ENCODE measurements around the gene NDUFS7. TPM values are rescaled to one million over a fixed set of nuclear protein-coding genes. Genes with fewer than 3 reads are reported as not detected.
A peak's percentile ranks its signal among the peaks of the same experiment; 100 is the strongest.

NDUFS7 gene
- total RNA-seq, 1 experiment from 2014 or later = 43.2 TPM

GRCh38 chr19:1395194-1396018, 11.7 kb downstream of the NDUFS7 start:
- DNase-seq (ENCODE audit: low read depth) = no peak
- in situ Hi-C loops (cut with HindIII; ENCODE audit: low pct_unique_long_range_greater_than_20kb, low sequenced_read_pairs) = no loop called here

DNA sequence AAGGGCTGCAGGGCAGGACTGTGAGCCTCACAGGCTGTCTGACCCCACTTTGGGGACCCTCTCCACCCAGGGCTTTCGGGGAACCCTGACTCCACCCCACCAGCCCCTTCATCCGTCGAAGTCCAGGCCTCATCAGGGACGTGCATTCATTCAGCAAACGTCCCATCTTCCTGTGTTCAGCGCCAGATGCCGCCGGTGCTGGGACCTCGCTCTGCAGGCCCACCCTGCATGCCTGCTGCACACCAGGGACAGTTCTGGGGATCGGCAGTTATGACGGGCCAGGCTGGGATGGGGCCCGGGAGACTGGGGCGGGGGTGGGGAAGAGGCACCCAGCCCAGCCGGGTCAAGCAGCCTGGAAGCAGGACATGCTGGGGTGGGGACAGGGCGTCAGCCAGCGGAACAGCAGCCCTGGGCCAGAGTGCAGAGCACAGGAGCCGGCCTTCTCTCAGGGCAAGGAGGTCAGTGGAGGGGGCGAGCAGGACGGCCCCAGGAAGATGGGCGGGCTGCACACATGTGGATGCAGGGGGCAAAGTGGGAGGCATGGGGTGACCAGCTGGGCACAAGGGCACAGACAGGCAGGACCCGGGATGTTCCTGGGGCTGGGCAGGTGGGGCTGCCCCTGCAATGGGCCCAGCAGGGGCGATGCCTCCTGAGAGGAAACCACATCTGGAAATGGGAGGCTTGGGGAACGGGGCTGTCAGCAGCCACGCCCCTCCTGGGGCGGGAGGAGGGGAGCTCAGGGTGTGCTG, 12.5 kb downstream of the NDUFS7 start:
- in situ Hi-C loops (cut with HindIII; ENCODE audit: low pct_unique_long_range_greater_than_20kb, low sequenced_read_pairs) = no loop called here

GRCh38 chr19:1396768-1397679, 13.3 kb downstream of the NDUFS7 start:
- in situ Hi-C loops (cut with HindIII; ENCODE audit: low pct_unique_long_range_greater_than_20kb, low sequenced_read_pairs) = no loop called here
- no peak for DNase-seq (ENCODE audit: low read depth)

More for the DNA sequence above, 12.5 kb downstream of the NDUFS7 start:
- DNase-seq (ENCODE audit: low read depth) = no peak

GRCh38 chr19:1397838-1398237, 14.1 kb downstream of the NDUFS7 start:
- DNase-seq (ENCODE audit: low read depth) = no peak
- in situ Hi-C loops (cut with HindIII; ENCODE audit: low pct_unique_long_range_greater_than_20kb, low sequenced_read_pairs) = no loop called here

DNA sequence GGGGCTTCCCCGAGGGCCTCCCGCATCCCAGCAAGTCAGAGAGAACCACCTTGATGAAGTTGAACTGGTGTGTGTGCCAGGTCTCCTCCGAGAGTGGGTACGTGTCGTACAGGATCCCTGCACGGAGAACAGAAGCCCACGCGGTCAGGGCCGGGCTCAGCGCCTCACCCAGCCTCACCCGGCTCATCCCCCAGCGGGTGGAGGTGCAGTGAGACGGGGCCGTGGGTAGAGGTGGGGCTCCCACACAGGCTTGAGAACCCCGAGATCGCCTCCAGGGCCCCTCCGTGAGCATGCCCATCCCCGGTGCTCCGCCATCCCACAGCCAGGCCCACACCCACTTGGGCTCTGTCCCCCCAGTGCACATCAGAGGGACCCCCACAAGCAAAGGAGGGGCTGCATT, 15.4 kb downstream of the NDUFS7 start:
- in situ Hi-C loops (cut with HindIII; ENCODE audit: low pct_unique_long_range_greater_than_20kb, low sequenced_read_pairs) = no loop called here

GRCh38 chr19:1399745-1400144, 16.0 kb downstream of the NDUFS7 start:
- in situ Hi-C loops (cut with HindIII; ENCODE audit: low pct_unique_long_range_greater_than_20kb, low sequenced_read_pairs) = no loop called here

More for the DNA sequence above, 15.4 kb downstream of the NDUFS7 start:
- no peak for DNase-seq (ENCODE audit: low read depth)

GRCh38 chr19:1400281-1401137, 16.8 kb downstream of the NDUFS7 start:
- DNase-seq (ENCODE audit: low read depth) = no peak
- in situ Hi-C loops (cut with HindIII; ENCODE audit: low pct_unique_long_range_greater_than_20kb, low sequenced_read_pairs) = no loop called here

More at GRCh38 chr19:1399745-1400144, 16.0 kb downstream of the NDUFS7 start:
- no peak for DNase-seq (ENCODE audit: low read depth)

DNA sequence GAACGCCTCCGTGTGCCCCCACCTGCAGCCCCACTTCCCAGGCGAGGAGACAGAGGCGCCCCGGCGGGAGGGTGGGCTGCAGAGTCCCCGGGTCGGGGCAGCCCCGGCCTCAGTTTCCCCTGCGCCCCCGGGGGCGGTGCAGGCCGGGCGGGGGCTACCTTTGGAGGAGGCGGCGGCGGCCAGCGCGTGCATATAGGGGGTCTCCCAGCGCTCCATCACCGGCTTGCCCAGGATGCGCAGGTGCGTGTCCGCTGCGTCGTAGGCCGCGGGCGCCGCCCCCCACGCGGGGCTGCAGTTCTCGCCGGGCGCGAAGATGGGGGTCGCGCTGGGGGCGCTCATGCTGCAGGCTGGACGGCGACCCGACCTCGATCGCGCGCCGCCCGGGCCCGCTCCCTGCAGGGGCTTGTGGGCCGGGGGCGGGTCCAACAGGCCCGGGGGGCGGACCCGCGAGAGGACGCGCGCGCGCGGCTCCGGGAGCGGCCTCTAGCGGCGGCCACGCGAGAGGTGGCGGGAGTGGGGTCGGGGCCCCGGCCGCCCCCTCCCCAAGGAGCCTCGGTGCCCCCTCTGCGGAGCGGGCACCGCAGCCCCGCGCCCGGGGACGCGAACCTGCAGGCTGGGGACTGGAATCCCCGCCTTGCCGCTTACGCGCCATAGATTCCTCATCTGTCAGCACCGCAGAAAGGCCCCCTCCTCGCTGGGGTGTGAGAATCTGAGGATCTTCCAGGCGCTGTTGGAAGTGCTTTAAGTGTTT, 17.6 kb downstream of the NDUFS7 start, which contains the start of gene GAMT:
Gene GAMT (minus strand): TSS at position 405 of the 751 bp plus-strand sequence. CDS start 66 bp downstream, at position 339.
- DNase-seq (ENCODE audit: low read depth) = no peak
- in situ Hi-C loops (cut with HindIII; ENCODE audit: low pct_unique_long_range_greater_than_20kb, low sequenced_read_pairs) = no loop called here

GRCh38 chr19:1401889-1402217, 18.1 kb downstream of the NDUFS7 start:
- in situ Hi-C loops (cut with HindIII; ENCODE audit: low pct_unique_long_range_greater_than_20kb, low sequenced_read_pairs) = no loop called here
- DNase-seq (ENCODE audit: low read depth) = no peak

DNA sequence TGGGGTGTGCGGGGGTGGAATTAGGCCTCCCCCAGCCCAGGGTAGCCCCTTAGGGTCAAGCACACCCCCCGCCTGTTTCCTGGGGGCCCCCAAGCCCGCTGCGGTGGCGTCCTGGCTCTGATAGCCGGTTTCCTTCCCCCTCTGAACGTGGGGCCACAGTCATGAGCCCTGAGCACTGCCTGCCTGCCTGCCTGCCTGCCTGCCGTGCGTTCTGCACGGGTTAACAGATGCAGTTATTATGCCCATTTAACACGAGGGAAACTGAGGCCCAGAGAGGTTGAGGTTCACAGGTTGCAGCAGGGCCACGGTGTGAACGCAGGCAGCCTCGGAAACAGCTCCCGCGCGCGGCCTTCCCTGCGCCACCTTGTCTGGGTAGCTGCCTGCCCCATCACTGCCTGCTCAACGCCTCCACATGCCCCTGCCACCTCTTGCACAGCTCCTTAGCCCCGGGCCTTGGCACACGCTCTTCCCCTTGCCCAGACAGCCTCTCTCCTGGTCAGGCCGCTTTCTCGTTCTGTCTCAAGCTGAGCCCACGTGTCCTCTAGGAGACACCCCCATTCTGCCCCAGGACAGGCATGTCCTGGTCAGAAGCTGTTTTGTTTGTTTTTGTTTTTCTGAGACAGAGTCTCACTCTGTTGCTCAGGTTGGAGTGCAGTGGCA, 18.8 kb downstream of the NDUFS7 start:
- in situ Hi-C loops (cut with HindIII; ENCODE audit: low pct_unique_long_range_greater_than_20kb, low sequenced_read_pairs) = no loop called here
- no peak for DNase-seq (ENCODE audit: low read depth)

GRCh38 chr19:1406774-1407527, 23.2 kb downstream of the NDUFS7 start:
- in situ Hi-C loops (cut with HindIII; ENCODE audit: low pct_unique_long_range_greater_than_20kb, low sequenced_read_pairs) = no loop called here
- DNase-seq (ENCODE audit: low read depth) = peak; percentile 95

DNA sequence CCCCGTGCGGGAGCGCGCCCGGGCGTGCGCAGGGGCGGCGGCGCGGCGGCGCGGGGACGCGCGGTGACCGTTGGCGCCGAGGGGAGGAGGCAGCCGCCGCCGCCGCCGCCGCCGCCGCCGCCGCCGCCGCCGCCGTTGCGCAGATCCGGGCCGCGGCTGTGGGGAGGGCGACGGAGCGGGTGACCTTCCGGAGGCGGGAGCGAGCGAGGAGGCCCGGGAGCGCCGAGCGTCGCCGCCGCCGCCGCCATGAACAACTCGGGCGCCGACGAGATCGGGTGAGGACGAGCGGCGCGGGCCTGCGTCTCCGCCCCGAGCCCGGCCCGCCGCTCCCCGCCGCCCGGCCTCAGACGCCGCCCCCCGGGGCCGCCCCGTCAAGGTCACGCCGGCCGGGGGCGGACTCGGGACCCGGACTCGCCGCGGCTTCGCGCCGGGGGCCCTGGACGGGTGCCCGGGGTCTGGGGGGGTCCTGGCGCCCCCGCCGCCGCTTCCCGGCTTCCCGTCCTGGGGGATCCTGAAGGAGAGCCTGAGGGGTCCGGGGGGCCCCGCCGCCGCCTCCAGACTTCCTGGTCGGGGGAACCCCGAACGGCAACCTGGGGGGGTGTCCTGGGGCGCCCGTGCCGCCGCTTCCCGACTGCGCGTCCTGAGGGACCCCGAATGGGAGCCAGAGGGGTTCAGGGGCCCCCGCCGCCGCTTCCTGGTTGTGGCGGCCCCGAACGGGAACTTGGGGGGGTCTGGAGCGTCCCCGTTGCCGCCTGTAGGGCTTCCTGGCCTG, 24.0 kb downstream of the NDUFS7 start, which contains the start of gene DAZAP1:
Gene DAZAP1 (plus strand): TSS at position 59 of the 772 bp plus-strand sequence. CDS start 188 bp downstream, at position 247.
- in situ Hi-C loops (cut with HindIII; ENCODE audit: low pct_unique_long_range_greater_than_20kb, low sequenced_read_pairs) = no loop called here
- no peak for DNase-seq (ENCODE audit: low read depth)

- no peak for DNase-seq (ENCODE audit: low read depth)
Observed at GRCh38 chr19:1408300-1409203, 24.8 kb downstream of the NDUFS7 start.

More at GRCh38 chr19:1408300-1409203, 24.8 kb downstream of the NDUFS7 start:
- in situ Hi-C loops (cut with HindIII; ENCODE audit: low pct_unique_long_range_greater_than_20kb, low sequenced_read_pairs) = no loop called here
